Measurements from ENCODE around the gene TTC28.
"Not testable (repeated sequence)": the region's sequence is repeated elsewhere in the genome, so short reads cannot be mapped to it uniquely, and the experiment has no call there.

The TTC28 gene

GRCh38 chr22:28183078-28183860, 496.4 kb downstream of the TTC28 start:
- no peak for DNase-seq (ENCODE audit: low spot score)

- DNase-seq (ENCODE audit: low spot score) = no peak
Measured at GRCh38 chr22:28180804-28181731, 498.6 kb downstream of the TTC28 start.

- DNase-seq (ENCODE audit: low spot score) = no peak
Measured at GRCh38 chr22:28179392-28179791, 500.2 kb downstream of the TTC28 start.

- DNase-seq (ENCODE audit: low spot score) = no peak
Measured at GRCh38 chr22:28175730-28176492, 503.7 kb downstream of the TTC28 start.

- no peak for DNase-seq (ENCODE audit: low spot score)
Measured at GRCh38 chr22:28174509-28174908, 505.1 kb downstream of the TTC28 start.

- no peak for DNase-seq (ENCODE audit: low spot score)
Measured at GRCh38 chr22:28172892-28173670, 506.6 kb downstream of the TTC28 start.

GRCh38 chr22:28171712-28172111, 507.9 kb downstream of the TTC28 start:
- DNase-seq (ENCODE audit: low spot score) = no peak

- no peak for DNase-seq (ENCODE audit: low spot score)
Measured at GRCh38 chr22:28171115-28171514, 508.5 kb downstream of the TTC28 start.

- DNase-seq (ENCODE audit: low spot score) = not testable (repeated sequence)
Measured at GRCh38 chr22:28169314-28169713, 510.3 kb downstream of the TTC28 start.

- DNase-seq (ENCODE audit: low spot score) = no peak
Measured at GRCh38 chr22:28155808-28156207, 523.8 kb downstream of the TTC28 start.

GRCh38 chr22:28154861-28155260, 524.8 kb downstream of the TTC28 start:
- no peak for DNase-seq (ENCODE audit: low spot score)

- DNase-seq (ENCODE audit: low spot score) = peak; percentile 15
Measured at GRCh38 chr22:28151151-28151816, 528.4 kb downstream of the TTC28 start.

GRCh38 chr22:28148816-28149465, 530.7 kb downstream of the TTC28 start:
- DNase-seq (ENCODE audit: low spot score) = no peak

GRCh38 chr22:28147401-28147800, 532.2 kb downstream of the TTC28 start:
- no peak for DNase-seq (ENCODE audit: low spot score)

GRCh38 chr22:28146401-28147314, 533.0 kb downstream of the TTC28 start:
- no peak for DNase-seq (ENCODE audit: low spot score)

GRCh38 chr22:28143961-28144745, 535.5 kb downstream of the TTC28 start:
- DNase-seq (ENCODE audit: low spot score) = no peak

GRCh38 chr22:28143241-28143865, 536.3 kb downstream of the TTC28 start:
- DNase-seq (ENCODE audit: low spot score) = no peak

- DNase-seq (ENCODE audit: low spot score) = no peak
Measured at GRCh38 chr22:28142361-28142961, 537.2 kb downstream of the TTC28 start.
